Measurements from ENCODE around the gene ZDHHC19.

DNA sequence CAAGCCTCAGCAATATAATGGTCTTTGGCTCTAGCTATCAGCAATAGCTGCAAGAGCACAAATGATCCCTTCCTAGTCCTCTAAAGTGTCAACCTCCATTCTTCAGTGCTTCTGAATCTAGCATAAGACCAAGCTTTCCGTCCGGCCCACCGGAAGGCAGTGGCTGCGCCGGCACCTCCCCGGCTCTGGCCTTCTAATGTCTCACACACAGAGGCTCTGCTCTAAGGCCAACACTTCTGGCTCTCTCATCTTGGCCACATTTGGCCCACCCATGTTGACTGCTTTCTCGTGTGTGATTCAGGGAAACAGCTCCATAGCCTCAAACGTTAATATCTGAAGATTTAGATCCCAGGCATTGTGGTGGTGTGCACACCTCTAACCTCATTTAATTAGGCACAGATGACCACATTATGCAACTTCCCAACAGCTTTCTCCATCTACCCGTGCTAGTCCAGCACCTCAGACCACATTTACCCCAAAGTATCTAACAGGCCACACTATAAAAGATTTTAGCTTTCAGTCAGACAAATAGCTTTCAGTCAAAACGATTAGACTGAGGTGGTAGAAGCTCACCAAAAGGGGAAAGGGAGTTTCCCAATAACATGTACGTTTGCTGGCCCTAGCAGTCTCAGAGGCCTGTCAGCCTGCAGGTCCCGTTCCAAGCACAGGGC, 24.4 kb upstream of the ZDHHC19 start:
- TF ChIP-seq, protein P1, sequence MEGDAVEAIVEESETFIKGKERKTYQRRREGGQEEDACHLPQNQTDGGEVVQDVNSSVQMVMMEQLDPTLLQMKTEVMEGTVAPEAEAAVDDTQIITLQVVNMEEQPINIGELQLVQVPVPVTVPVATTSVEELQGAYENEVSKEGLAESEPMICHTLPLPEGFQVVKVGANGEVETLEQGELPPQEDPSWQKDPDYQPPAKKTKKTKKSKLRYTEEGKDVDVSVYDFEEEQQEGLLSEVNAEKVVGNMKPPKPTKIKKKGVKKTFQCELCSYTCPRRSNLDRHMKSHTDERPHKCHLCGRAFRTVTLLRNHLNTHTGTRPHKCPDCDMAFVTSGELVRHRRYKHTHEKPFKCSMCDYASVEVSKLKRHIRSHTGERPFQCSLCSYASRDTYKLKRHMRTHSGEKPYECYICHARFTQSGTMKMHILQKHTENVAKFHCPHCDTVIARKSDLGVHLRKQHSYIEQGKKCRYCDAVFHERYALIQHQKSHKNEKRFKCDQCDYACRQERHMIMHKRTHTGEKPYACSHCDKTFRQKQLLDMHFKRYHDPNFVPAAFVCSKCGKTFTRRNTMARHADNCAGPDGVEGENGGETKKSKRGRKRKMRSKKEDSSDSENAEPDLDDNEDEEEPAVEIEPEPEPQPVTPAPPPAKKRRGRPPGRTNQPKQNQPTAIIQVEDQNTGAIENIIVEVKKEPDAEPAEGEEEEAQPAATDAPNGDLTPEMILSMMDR (IDR thresholded peaks at IDR 0.05): no peak
- TF ChIP-seq EP300 (IDR thresholded peaks at IDR 0.05): no peak
